Endothelial cell of umbilical vein (primary cell): ENCODE measurements around the gene PGGHG.

Experiments used
- POLR2AphosphoS5 ChIP-seq: IDR thresholded peaks from 2 replicates; pipeline ENCODE4 v1.6.1; 2012; ENCODE audit warnings: low read depth, mild to moderate bottlenecking, control low read depth, low read length, moderate library complexity; ENCODE audit not compliant: insufficient read depth
- TF ChIP-seq, protein P1 (sequence below), 2 donors: IDR thresholded peaks; 1 replicate in 1 of 2; 2 replicates in 1 of 2; pipeline ENCODE4 v1.5.1; 2011; ENCODE audit warnings: low read length in 2 of 2, mild to moderate bottlenecking in 2 of 2, moderate library complexity in 2 of 2, control low read depth in 1 of 2, inconsistent platforms in 1 of 2, low read depth in 1 of 2; ENCODE audit not compliant: insufficient read depth in 1 of 2; ENCODE audit errors: extremely low read depth in 1 of 2

DNA sequence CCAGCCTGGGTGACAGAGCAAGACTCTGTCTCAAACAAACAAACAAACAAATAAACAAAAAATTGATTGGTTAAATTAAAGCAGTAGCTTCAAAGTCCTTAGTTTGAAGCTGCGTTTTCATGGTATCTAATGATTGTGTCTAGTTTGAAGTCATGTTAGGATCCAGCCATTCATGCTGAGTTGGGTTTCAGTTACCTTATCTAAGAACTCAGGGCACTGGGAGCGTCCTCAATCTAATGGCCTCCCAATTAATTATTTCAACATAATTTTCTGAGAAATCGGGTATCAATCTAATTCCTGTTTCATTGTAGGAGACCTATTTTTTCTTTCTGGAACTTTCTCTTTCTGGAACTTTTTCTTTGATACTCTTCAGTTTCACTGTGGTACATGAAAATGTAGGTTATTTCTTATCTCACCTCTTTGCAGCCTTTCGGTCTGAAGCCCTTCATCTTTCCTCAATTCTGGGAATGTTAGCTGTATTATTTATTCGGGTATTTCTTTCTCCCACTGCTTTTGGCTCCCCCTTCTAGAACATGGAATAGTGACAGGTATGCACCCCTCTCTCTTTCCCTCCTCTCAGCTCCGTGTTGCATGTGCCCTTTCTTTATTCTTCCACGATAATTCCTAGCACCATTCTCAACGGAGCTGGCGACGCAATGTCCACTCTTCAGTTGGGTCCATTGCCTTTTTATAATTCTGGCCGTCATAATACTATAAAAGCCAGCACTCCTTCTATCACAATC is 56.1 kb downstream of the PGGHG start:
- TF ChIP-seq POLR2AphosphoS5, result no peak
- TF ChIP-seq, protein P1, sequence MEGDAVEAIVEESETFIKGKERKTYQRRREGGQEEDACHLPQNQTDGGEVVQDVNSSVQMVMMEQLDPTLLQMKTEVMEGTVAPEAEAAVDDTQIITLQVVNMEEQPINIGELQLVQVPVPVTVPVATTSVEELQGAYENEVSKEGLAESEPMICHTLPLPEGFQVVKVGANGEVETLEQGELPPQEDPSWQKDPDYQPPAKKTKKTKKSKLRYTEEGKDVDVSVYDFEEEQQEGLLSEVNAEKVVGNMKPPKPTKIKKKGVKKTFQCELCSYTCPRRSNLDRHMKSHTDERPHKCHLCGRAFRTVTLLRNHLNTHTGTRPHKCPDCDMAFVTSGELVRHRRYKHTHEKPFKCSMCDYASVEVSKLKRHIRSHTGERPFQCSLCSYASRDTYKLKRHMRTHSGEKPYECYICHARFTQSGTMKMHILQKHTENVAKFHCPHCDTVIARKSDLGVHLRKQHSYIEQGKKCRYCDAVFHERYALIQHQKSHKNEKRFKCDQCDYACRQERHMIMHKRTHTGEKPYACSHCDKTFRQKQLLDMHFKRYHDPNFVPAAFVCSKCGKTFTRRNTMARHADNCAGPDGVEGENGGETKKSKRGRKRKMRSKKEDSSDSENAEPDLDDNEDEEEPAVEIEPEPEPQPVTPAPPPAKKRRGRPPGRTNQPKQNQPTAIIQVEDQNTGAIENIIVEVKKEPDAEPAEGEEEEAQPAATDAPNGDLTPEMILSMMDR (IDR thresholded peaks at IDR 0.05; ENCODE audit: extremely low read depth in 1 of 2, insufficient read depth in 1 of 2, low read depth in 1 of 2, low read length in 2 of 2), result no peak
